Body of pancreas (tissue), 4 donors: ENCODE measurements around the gene GLT6D1.

Experiments
- POLR2A ChIP-seq, 3 donors: fragments of 450-650 bp; IDR thresholded peaks; one replicate each; pipeline ENCODE4 v1.6.1; 2016; ENCODE audit warnings: antibody characterized with exemption in 3 of 3, mild to moderate bottlenecking in 2 of 3
- TF ChIP-seq, protein P1 (sequence below), 7 experiments: fragments of 450-650 bp in 4 of 7; fragments of 200-600 bp in 3 of 7; sonication (generic) in 3 of 7; IDR thresholded peaks; one replicate each; pipeline ENCODE4 v1.5.1; 2016 to 2019; ENCODE audit warnings: antibody characterized with exemption in 7 of 7

DNA sequence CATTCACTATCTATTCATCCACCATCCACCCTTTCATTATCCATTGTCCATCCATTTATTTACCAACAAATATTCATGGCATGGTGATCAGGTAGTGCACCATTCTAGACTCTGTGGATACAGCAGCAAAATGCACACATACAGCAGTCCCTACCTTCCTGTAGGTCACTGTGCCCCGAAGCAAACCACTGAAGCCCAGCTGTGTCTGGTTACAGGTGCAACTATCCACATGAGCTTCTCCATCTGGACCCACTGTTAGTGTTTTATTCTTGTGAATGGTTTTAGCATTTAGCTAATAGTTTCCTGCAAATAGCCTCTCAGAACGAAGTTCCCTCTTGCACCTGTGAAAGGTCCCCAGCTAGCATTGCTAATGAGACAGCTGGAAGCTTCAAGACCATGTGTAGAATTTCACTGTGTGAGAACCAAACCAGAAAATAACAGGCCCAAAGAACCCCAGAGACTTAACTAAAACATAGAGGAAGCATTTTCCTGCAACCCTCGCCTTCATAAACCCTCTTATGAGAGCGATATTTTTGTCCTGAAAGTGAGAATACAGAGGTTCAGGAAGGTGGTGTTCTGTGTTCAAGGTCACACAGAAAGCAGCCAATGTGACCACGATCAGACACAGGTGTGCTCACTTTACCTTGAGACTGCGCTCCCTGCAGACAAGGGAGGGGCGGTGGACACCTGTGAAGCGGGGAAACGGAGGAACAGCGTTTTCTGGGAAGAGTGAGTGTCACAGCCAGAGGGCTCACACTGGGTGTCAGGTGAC is 59.3 kb downstream of the GLT6D1 start:
- TF ChIP-seq, protein P1, sequence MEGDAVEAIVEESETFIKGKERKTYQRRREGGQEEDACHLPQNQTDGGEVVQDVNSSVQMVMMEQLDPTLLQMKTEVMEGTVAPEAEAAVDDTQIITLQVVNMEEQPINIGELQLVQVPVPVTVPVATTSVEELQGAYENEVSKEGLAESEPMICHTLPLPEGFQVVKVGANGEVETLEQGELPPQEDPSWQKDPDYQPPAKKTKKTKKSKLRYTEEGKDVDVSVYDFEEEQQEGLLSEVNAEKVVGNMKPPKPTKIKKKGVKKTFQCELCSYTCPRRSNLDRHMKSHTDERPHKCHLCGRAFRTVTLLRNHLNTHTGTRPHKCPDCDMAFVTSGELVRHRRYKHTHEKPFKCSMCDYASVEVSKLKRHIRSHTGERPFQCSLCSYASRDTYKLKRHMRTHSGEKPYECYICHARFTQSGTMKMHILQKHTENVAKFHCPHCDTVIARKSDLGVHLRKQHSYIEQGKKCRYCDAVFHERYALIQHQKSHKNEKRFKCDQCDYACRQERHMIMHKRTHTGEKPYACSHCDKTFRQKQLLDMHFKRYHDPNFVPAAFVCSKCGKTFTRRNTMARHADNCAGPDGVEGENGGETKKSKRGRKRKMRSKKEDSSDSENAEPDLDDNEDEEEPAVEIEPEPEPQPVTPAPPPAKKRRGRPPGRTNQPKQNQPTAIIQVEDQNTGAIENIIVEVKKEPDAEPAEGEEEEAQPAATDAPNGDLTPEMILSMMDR (IDR thresholded peaks at IDR 0.05), result no peak
- TF ChIP-seq POLR2A (IDR thresholded peaks at IDR 0.05), result no peak
